Neural crest cell (in vitro differentiated cells): Measurements from ENCODE around the gene DAB2. TPM values are rescaled to one million over a fixed set of nuclear protein-coding genes. Genes with fewer than 3 reads are reported as not detected.

ENCODE experiments used
- DNase-seq: peaks from one replicate; pipeline ENCODE4 v3.0.0; 2021; ENCODE audit warnings: low read depth, mixed read lengths, low spot score
- H3K27ac Mint-ChIP-seq: one replicate; pipeline ENCODE4 v1.8.0; 2021; ENCODE audit warnings: mild to moderate bottlenecking, mixed read lengths; ENCODE audit not compliant: unreplicated experiment
- H3K27me3 Mint-ChIP-seq: 2 replicates; pipeline ENCODE4 v1.8.0; 2021; ENCODE audit warnings: low read depth, mild to moderate bottlenecking, mixed read lengths
- H3K36me3 Mint-ChIP-seq: 2 replicates; pipeline ENCODE4 v1.8.0; 2021; ENCODE audit warnings: low read depth, mild to moderate bottlenecking, mixed read lengths
- H3K4me1 Mint-ChIP-seq: 2 replicates; pipeline ENCODE4 v1.8.0; 2021; ENCODE audit warnings: mixed read lengths
- H3K4me3 Mint-ChIP-seq: one replicate; pipeline ENCODE4 v1.8.0; 2021; ENCODE audit warnings: mild to moderate bottlenecking, mixed read lengths
- H3K9me3 Mint-ChIP-seq: 2 replicates; pipeline ENCODE4 v1.8.0; 2021; ENCODE audit warnings: mixed read lengths
- CTCF ChIP-seq: fragments of 200-600 bp; sonication (generic); conservative IDR thresholded peaks from 2 replicates; pipeline ENCODE4 v1.5.0; 2021; ENCODE audit warnings: antibody characterized with exemption, mild to moderate bottlenecking
- total RNA-seq: library from RNA; stranded (reverse); gene quantifications from 2 replicates; pipeline ENCODE4 v1.2.1, GENCODE V29; 2021

DAB2 gene
- total RNA-seq, 1 donor from 2014 or later: 10.1 TPM

GRCh38 chr5:39363217-39363616, 61.6 kb downstream of the DAB2 start:
- H3K36me3 Mint-ChIP-seq: no peaks in the 10 kb centered on the region
- no peaks in the 10 kb centered on the region for H3K27me3 Mint-ChIP-seq
- no peak for DNase-seq
- no peaks in the 10 kb centered on the region for H3K4me1 Mint-ChIP-seq
- no peak for TF ChIP-seq CTCF
- H3K9me3 Mint-ChIP-seq: peaks cover 6% of the 10 kb centered on the region
- no peak overlapping the region for H3K4me3 Mint-ChIP-seq
- H3K27ac Mint-ChIP-seq: no peak overlapping the region

- no peaks in the 10 kb centered on the region for H3K27me3 Mint-ChIP-seq
- H3K4me1 Mint-ChIP-seq: no peaks in the 10 kb centered on the region
- no peak overlapping the region for H3K4me3 Mint-ChIP-seq
- no peak overlapping the region for H3K27ac Mint-ChIP-seq
- no peaks in the 10 kb centered on the region for H3K36me3 Mint-ChIP-seq
- no peak for DNase-seq
- H3K9me3 Mint-ChIP-seq: peaks cover 8% of the 10 kb centered on the region
- TF ChIP-seq CTCF: no peak
Observed at GRCh38 chr5:39362646-39363045, 62.1 kb downstream of the DAB2 start.

GRCh38 chr5:39361306-39361705, 63.5 kb downstream of the DAB2 start:
- no peaks in the 10 kb centered on the region for H3K27me3 Mint-ChIP-seq
- DNase-seq: no peak
- no peak overlapping the region for H3K27ac Mint-ChIP-seq
- no peak overlapping the region for H3K4me3 Mint-ChIP-seq
- no peaks in the 10 kb centered on the region for H3K36me3 Mint-ChIP-seq
- H3K4me1 Mint-ChIP-seq: no peaks in the 10 kb centered on the region
- TF ChIP-seq CTCF: no peak
- peaks cover 8% of the 10 kb centered on the region for H3K9me3 Mint-ChIP-seq

- no peaks in the 10 kb centered on the region for H3K4me1 Mint-ChIP-seq
- no peak overlapping the region for H3K27ac Mint-ChIP-seq
- DNase-seq: no peak
- no peak overlapping the region for H3K4me3 Mint-ChIP-seq
- H3K36me3 Mint-ChIP-seq: no peaks in the 10 kb centered on the region
- no peak for TF ChIP-seq CTCF
- H3K27me3 Mint-ChIP-seq: no peaks in the 10 kb centered on the region
- peaks cover 8% of the 10 kb centered on the region for H3K9me3 Mint-ChIP-seq
Observed at GRCh38 chr5:39360471-39361111, 64.2 kb downstream of the DAB2 start.

- Mint-ChIP-seq H3K36me3 (peaks cover 5% of the 10 kb centered on the region), H3K4me1 (no peaks in the 10 kb centered on the region), H3K27me3 (no peaks in the 10 kb centered on the region), H3K9me3 (peaks cover 19% of the 10 kb centered on the region), H3K27ac (no peak overlapping the region), H3K4me3 (no peak overlapping the region)
- no peak for DNase-seq
- TF ChIP-seq CTCF: no peak
Observed at GRCh38 chr5:39356263-39356662, 68.5 kb downstream of the DAB2 start.
